ENCODE data around the gene RACK1. TPM values are rescaled to one million over a fixed set of nuclear protein-coding genes. Genes with fewer than 3 reads are reported as not detected.

Gene RACK1
- total and polyA plus RNA-seq, 2 of the 8 experiments (the other 6 are each of a cell fraction or from before 2014, with no cell fraction given): 2,589 to 7,971 TPM

- TF ChIP-seq RNF2 (IDR thresholded peaks at IDR 0.05; ENCODE audit: borderline replicate concordance, low read depth, low read length, missing control alignments, poor library complexity, severe bottlenecking) (no peak), TBP (IDR thresholded peaks at IDR 0.05; ENCODE audit: low read depth, low read length) (no peak), TAF1 (IDR thresholded peaks at IDR 0.05; ENCODE audit: low read depth, low read length) (no peak), POU5F1 (IDR thresholded peaks at IDR 0.05; ENCODE audit: low read depth, low read length) (no peak)
Observed at GRCh38 chr5:181234455-181235306, 9.0 kb downstream of the RACK1 start (continued).
